ENCODE results near the gene SAMHD1.

The SAMHD1 gene

GRCh38 chr20:36850759-36851158, 100.7 kb downstream of the SAMHD1 start:
- Histone ChIP-seq H3K27ac (ENCODE audit: low read length) (no peak overlapping the region), H3K79me2 (ENCODE audit: insufficient read depth, low read length) (peaks cover 46% of the 10 kb centered on the region), H3K4me1 (ENCODE audit: insufficient read depth, low read length) (no peaks in the 10 kb centered on the region), H3K9ac (ENCODE audit: low read depth, low read length) (no peak overlapping the region), H3K36me3 (ENCODE audit: insufficient read depth, low read length) (peaks cover 5% of the 10 kb centered on the region), H2AFZ (ENCODE audit: low read depth, low read length) (no peak overlapping the region), H3K4me2 (ENCODE audit: insufficient read depth, low read length) (no peak overlapping the region), H3K27me3 (ENCODE audit: insufficient read depth, low read length, poor library complexity) (no peaks in the 10 kb centered on the region), H3K9me3 (ENCODE audit: insufficient read depth, low read length, severe bottlenecking) (no peaks in the 10 kb centered on the region), H4K20me1 (ENCODE audit: insufficient read depth, low read length) (peaks cover 29% of the 10 kb centered on the region), H3K4me3 (ENCODE audit: low read depth in 1 of 2, low read length in 2 of 2) (no peak overlapping the region)
- ATAC-seq (ENCODE audit: insufficient read depth, low read depth) (no peak), DNase-seq (no peak)
- TF ChIP-seq, protein P1, sequence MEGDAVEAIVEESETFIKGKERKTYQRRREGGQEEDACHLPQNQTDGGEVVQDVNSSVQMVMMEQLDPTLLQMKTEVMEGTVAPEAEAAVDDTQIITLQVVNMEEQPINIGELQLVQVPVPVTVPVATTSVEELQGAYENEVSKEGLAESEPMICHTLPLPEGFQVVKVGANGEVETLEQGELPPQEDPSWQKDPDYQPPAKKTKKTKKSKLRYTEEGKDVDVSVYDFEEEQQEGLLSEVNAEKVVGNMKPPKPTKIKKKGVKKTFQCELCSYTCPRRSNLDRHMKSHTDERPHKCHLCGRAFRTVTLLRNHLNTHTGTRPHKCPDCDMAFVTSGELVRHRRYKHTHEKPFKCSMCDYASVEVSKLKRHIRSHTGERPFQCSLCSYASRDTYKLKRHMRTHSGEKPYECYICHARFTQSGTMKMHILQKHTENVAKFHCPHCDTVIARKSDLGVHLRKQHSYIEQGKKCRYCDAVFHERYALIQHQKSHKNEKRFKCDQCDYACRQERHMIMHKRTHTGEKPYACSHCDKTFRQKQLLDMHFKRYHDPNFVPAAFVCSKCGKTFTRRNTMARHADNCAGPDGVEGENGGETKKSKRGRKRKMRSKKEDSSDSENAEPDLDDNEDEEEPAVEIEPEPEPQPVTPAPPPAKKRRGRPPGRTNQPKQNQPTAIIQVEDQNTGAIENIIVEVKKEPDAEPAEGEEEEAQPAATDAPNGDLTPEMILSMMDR (IDR thresholded peaks at IDR 0.05; ENCODE audit: borderline replicate concordance, extremely low read depth, low read length, poor library complexity, severe bottlenecking) = no peak
- no peak for TF ChIP-seq EZH2 (IDR thresholded peaks at IDR 0.05; ENCODE audit: borderline replicate concordance, low read depth, low read length, severe bottlenecking)

DNA sequence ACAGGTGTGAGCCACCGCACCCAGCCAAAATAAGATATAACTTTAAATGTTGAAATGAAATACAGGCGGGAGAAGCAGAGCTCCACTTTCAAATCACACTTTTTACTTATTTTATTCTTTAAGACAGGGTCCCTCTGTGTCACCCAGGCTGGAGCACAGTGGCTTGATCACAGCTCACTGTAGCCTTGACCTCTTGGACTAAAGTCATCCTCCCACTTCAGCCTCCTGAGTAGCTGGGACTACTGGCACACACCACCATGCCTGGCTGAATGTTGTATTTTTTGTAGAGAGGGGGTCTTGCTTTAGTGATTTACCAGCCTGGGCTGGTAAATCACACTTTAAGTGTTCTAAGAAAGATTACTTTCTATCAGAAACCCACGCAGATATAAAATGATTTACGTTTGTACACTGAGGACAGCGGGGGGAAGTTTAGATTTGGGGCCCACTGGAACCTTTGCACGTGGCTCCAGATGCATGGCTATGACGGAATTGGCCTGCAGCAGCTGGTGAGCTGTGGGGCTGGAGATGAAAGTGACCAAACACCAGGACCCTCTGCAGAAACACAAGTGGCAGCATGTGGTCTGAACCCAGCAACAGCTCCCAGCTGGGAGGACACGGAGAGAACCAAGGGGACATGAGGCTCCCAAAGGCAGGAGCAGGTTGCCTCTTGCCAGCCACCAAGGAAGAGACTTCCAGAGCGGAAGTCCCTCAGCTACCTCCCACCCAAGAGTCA, 102.0 kb downstream of the SAMHD1 start:
- H3K27ac ChIP-seq (ENCODE audit: low read length) = no peak overlapping the region
- H2AFZ ChIP-seq (ENCODE audit: low read depth, low read length) = no peak overlapping the region
- H3K4me2 ChIP-seq (ENCODE audit: insufficient read depth, low read length) = no peak overlapping the region
- ATAC-seq (ENCODE audit: insufficient read depth, low read depth) = no peak
- no peak overlapping the region for H3K9ac ChIP-seq (ENCODE audit: low read depth, low read length)
- no peaks in the 10 kb centered on the region for H3K9me3 ChIP-seq (ENCODE audit: insufficient read depth, low read length, severe bottlenecking)
- no peak overlapping the region for H3K4me3 ChIP-seq (ENCODE audit: low read depth in 1 of 2, low read length in 2 of 2)
- TF ChIP-seq, protein P1 (IDR thresholded peaks at IDR 0.05; ENCODE audit: borderline replicate concordance, extremely low read depth, low read length, poor library complexity, severe bottlenecking) = no peak
- no peak for TF ChIP-seq EZH2 (IDR thresholded peaks at IDR 0.05; ENCODE audit: borderline replicate concordance, low read depth, low read length, severe bottlenecking)
- no peaks in the 10 kb centered on the region for H3K4me1 ChIP-seq (ENCODE audit: insufficient read depth, low read length)
- peaks cover 37% of the 10 kb centered on the region for H3K79me2 ChIP-seq (ENCODE audit: insufficient read depth, low read length)
- peaks cover 5% of the 10 kb centered on the region for H3K36me3 ChIP-seq (ENCODE audit: insufficient read depth, low read length)
- peaks cover 25% of the 10 kb centered on the region; the same call in 1 of the 2 replicates for H4K20me1 ChIP-seq (ENCODE audit: insufficient read depth, low read length)
- DNase-seq = no peak
- H3K27me3 ChIP-seq (ENCODE audit: insufficient read depth, low read length, poor library complexity) = no peaks in the 10 kb centered on the region

DNA sequence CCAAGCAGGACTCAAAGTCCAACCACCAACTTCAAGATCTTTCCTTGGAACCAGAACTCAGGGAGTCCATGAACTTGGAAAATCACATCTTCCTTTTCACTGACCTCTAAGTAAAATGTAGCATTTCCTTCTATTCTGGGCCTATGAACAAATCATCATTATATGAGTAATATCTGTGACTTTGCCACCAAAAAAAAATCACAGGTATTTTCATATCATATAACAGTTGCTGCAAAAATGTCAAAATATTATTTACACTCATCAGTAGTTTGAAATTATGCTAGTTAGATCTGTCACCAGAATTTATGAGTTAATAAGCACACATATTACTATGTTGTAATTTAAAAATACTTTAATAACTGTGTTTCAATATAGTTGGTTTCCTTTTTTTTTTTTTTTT, 102.8 kb downstream of the SAMHD1 start:
- Histone ChIP-seq H3K79me2 (ENCODE audit: insufficient read depth, low read length) (peaks cover 34% of the 10 kb centered on the region), H3K4me3 (ENCODE audit: low read depth in 1 of 2, low read length in 2 of 2) (no peak overlapping the region), H3K27ac (ENCODE audit: low read length) (no peak overlapping the region), H3K4me1 (ENCODE audit: insufficient read depth, low read length) (no peaks in the 10 kb centered on the region; the same call in 1 of the 2 replicates), H3K9me3 (ENCODE audit: insufficient read depth, low read length, severe bottlenecking) (no peaks in the 10 kb centered on the region), H3K36me3 (ENCODE audit: insufficient read depth, low read length) (peaks cover 5% of the 10 kb centered on the region), H3K4me2 (ENCODE audit: insufficient read depth, low read length) (no peak overlapping the region), H3K9ac (ENCODE audit: low read depth, low read length) (no peak overlapping the region), H3K27me3 (ENCODE audit: insufficient read depth, low read length, poor library complexity) (no peaks in the 10 kb centered on the region), H2AFZ (ENCODE audit: low read depth, low read length) (no peak overlapping the region), H4K20me1 (ENCODE audit: insufficient read depth, low read length) (peaks cover 25% of the 10 kb centered on the region; the same call in 1 of the 2 replicates)
- no peak for ATAC-seq (ENCODE audit: insufficient read depth, low read depth)
- TF ChIP-seq, protein P1 (IDR thresholded peaks at IDR 0.05; ENCODE audit: borderline replicate concordance, extremely low read depth, low read length, poor library complexity, severe bottlenecking) = no peak
- no peak for TF ChIP-seq EZH2 (IDR thresholded peaks at IDR 0.05; ENCODE audit: borderline replicate concordance, low read depth, low read length, severe bottlenecking)
- DNase-seq = no peak

Measured in DND-41 (cell line).